A172 (cell line): ENCODE measurements around the gene OGFR. TPM values are rescaled to one million over a fixed set of nuclear protein-coding genes. Genes with fewer than 3 reads are reported as not detected.

Experiments used
- DNase-seq: peaks from one replicate; pipeline ENCODE4 v3.0.0-alpha.2; 2015; ENCODE audit warnings: low spot score
- total RNA-seq: library from RNA; depleted of rRNA; stranded (reverse); fragments of >200 nt; shearing (Covaris generic); gene quantifications from 2 replicates; pipeline ENCODE4 v1.2.3, GENCODE V29; 2014; rRNA removed

Gene OGFR
- total RNA-seq, 1 experiment from 2014 or later: 66.0 TPM

DNA sequence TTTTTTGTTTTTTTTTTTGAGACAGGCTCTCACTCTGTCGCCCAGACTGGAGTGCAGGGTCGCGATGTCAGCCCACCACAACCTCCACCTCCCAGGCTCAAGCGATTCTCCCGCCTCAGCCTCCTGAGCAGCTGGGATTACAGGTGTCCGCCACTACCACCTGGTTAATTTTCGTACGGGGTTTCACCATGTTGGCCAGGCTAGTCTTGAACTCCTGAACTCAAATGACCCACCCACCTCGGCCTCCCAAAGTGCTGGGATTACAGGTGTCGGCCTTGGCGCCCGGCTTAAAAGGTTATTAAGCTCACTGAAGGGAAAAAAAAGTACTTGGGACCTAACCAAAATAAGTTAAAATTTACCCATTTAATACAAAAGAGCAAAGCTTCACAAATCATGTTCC is 55.1 kb downstream of the OGFR start:
- DNase-seq: no peak

DNA sequence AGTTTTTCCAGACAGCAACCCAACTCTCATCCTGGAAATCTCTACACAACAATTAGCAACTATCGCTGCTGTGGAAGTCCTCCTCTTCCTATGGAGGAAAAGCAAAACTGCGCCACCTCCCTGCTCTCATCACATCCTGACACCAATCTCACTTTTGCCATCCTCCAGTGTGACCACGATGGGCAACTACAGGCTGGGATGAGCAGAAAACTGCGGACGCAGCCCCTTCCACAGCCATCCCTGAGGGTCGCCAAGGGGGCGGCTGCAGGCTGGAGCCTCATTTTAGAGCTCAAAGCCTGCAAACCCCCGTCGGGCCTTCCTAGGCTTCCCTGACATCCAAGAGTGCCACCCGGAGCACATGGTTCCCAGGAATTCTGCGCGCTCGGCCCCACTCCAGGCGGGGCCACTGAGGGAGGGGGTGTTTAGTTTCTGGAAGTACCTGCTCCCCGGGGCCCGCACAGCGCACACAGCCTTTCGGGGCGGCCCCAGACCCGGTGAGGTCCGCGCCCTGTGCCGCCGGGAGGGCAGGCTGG is 55.8 kb downstream of the OGFR start:
- no peak for DNase-seq

DNA sequence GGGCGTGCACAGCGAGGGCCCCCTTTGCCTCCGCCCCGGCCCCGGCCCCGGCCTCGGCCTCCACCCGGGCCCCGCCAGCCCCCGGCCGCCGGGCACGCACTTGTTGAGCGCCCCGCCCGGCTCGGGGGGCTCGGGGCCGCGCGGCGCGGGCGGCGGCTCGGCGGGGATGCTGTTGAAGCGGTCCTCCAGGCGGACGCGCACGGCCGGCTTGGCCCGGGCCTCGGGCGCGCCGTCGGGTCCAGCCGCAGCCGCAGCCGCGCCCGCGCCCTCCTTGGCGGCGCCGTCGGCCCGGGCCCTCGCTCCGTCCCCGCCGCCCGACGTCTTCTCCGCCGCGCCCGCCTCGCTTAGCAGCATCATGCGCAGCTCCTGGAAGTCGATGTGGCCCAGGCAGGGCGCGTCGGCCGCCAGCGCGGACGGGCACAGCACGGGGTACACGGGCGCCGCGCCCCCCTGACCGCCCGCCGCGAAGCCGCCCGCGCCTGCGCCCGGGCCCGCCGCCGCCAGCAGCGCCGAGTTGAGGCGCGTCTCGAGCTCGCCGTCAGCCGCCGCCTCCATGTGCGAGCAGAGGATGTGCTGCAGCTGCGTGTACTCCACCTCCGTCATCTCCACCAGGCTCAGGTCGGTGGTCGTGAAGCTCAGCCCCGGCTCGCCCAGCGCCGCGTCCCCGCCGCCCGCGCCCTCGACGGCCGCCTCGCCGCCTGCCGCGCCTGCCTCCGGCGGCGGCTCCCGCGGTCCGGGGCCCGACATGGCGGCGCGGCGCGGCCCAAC is 56.5 kb downstream of the OGFR start:
- no peak for DNase-seq

DNA sequence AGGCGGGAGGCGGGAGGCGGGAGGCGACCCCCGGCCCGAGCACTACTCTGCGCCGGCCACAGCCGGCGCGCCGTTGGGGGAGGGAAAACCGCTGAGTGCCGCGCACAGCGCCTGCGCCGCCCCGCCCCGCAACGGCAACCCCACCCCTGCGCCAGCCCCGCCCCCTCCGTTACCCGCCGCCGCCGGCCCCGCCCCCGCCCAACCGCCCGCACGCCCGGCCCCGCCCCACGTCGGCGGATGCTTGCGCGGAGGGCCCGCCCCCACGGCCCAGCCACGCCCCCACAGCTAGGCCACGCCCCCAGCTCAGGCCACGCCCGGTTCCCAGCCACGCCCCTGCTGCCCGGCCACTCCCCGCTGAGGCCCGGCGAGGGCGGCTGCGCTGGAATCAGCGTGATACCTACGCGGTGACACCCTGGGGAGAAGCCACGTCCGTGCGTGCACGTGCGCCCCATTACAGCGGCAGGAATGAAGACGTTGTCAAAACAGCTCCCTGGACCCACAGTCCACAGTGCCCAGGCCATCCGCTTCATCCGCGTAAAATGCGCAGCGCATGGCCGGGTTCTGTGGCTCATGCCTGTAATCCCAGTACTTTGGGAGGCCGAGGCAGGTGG is 57.2 kb downstream of the OGFR start, which contains the start of gene TCFL5:
Gene TCFL5, minus strand, starts transcription at position 97 of the 611 bp plus-strand sequence. CDS start 152 bp downstream, outside the sequence.
- DNase-seq: peak; percentile 62

Other genes starting within 250 kb of the OGFR start
- gene SLCO4A1, start 162.3 kb upstream of the OGFR start, total RNA-seq: 26.5 and 34.8 TPM in 2 replicates
- 8.3 and 9.0 TPM in 2 replicates for gene NTSR1, start 96.0 kb upstream of the OGFR start, total RNA-seq
- gene MRGBP, start 8.4 kb upstream of the OGFR start, total RNA-seq: 60.5 and 63.2 TPM in 2 replicates
- 1.9 and 2.8 TPM in 2 replicates for gene COL9A3, start 12.2 kb downstream of the OGFR start, total RNA-seq
- 23.7 and 24.1 TPM in 2 replicates for gene TCFL5, start 57.0 kb downstream of the OGFR start, total RNA-seq
- 33.8 and 38.1 TPM in 2 replicates for gene DIDO1, start 121.7 kb downstream of the OGFR start, total RNA-seq
- gene GID8, start 133.3 kb downstream of the OGFR start, total RNA-seq: 25.8 and 28.9 TPM in 2 replicates
- gene SLC17A9, start 147.9 kb downstream of the OGFR start, total RNA-seq: not detected in 2 replicates
- gene BHLHE23, start 202.1 kb downstream of the OGFR start, total RNA-seq: not detected in 2 replicates